Liver (tissue), 3 donors: Measurements from ENCODE around the gene WNT16.
"Not testable (repeated sequence)": the region's sequence is repeated elsewhere in the genome, so short reads cannot be mapped to it uniquely, and the experiment has no call there.

Source experiments
- CTCF ChIP-seq: fragments of 150-350 bp; IDR thresholded peaks from 2 replicates; pipeline ENCODE4 v1.5.1; 2017; ENCODE audit warnings: improper control_type of control experiment, low read depth, low read length; ENCODE audit not compliant: missing input control
- GABPA ChIP-seq, 2 donors: IDR thresholded peaks in 1 of 2; conservative IDR thresholded peaks in 1 of 2; 2 replicates each; pipeline ENCODE4 v1.6.1; 2016; ENCODE audit warnings: antibody characterized with exemption in 2 of 2, mild to moderate bottlenecking in 1 of 2, moderate library complexity in 1 of 2
- HNF4A ChIP-seq, 2 donors: conservative IDR thresholded peaks; 2 replicates each; pipeline ENCODE4 v1.6.1; 2016; ENCODE audit warnings: antibody characterized with exemption in 2 of 2, mild to moderate bottlenecking in 2 of 2
- HNF4G ChIP-seq: IDR thresholded peaks from 2 replicates; pipeline ENCODE4 v1.6.1; 2016; ENCODE audit warnings: antibody characterized with exemption
- JUND ChIP-seq, 2 donors: IDR thresholded peaks; 2 replicates each; pipeline ENCODE4 v1.6.1; 2016; ENCODE audit warnings: antibody characterized with exemption in 2 of 2
- MAX ChIP-seq: IDR thresholded peaks from 2 replicates; pipeline ENCODE4 v1.6.1; 2016; ENCODE audit warnings: antibody characterized with exemption
- RXRA ChIP-seq, 2 donors: IDR thresholded peaks; 2 replicates each; pipeline ENCODE4 v1.6.1; 2017 to 2018; ENCODE audit warnings: antibody characterized with exemption in 2 of 2, mild to moderate bottlenecking in 1 of 2
- SP1 ChIP-seq: IDR thresholded peaks from 2 replicates; pipeline ENCODE4 v1.6.1; 2018; ENCODE audit warnings: antibody characterized with exemption, mild to moderate bottlenecking
- YY1 ChIP-seq: IDR thresholded peaks from 2 replicates; pipeline ENCODE4 v1.6.1; 2016; ENCODE audit warnings: antibody characterized with exemption, mild to moderate bottlenecking
- ZBTB33 ChIP-seq: IDR thresholded peaks from 2 replicates; pipeline ENCODE4 v1.6.1; 2016; ENCODE audit warnings: antibody characterized with exemption
- TF ChIP-seq, protein P1 (sequence below): IDR thresholded peaks from 2 replicates; pipeline ENCODE4 v1.6.1; 2016; ENCODE audit warnings: antibody characterized with exemption, mild to moderate bottlenecking
- TF ChIP-seq, protein P2 (sequence below): IDR thresholded peaks from 2 replicates; pipeline ENCODE4 v1.6.1; 2016; ENCODE audit warnings: antibody characterized with exemption
- donor health status: healthy.
- donor health status: healthy.

DNA sequence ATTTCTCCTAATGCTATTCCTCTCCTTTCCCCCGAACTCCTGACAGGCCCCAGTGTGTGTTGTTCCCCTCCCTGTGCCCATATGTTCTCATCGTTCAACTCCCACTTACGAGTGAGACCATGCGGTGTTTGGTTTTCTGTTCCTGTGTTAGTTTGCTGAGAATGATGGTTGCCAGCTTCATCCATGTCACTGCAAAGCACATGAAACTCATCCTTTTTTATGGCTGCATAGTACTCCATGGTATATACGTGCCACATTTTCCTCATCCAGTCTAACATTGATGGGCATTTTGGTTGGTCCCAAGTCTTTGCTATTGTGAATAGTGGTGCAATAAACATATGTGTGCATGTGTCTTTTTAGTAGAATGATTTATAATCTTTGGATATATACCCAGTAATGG, 38.9 kb upstream of the WNT16 start:
- not testable (repeated sequence) for TF ChIP-seq CTCF; RXRA (IDR thresholded peaks at IDR 0.05); YY1; GABPA (IDR thresholded peaks at IDR 0.05 in 1 of 2, conservative IDR thresholded peaks at IDR 0.05 in 1 of 2); HNF4A (conservative IDR thresholded peaks at IDR 0.05); JUND (IDR thresholded peaks at IDR 0.05); SP1; HNF4G; MAX; ZBTB33
- TF ChIP-seq, protein P1, sequence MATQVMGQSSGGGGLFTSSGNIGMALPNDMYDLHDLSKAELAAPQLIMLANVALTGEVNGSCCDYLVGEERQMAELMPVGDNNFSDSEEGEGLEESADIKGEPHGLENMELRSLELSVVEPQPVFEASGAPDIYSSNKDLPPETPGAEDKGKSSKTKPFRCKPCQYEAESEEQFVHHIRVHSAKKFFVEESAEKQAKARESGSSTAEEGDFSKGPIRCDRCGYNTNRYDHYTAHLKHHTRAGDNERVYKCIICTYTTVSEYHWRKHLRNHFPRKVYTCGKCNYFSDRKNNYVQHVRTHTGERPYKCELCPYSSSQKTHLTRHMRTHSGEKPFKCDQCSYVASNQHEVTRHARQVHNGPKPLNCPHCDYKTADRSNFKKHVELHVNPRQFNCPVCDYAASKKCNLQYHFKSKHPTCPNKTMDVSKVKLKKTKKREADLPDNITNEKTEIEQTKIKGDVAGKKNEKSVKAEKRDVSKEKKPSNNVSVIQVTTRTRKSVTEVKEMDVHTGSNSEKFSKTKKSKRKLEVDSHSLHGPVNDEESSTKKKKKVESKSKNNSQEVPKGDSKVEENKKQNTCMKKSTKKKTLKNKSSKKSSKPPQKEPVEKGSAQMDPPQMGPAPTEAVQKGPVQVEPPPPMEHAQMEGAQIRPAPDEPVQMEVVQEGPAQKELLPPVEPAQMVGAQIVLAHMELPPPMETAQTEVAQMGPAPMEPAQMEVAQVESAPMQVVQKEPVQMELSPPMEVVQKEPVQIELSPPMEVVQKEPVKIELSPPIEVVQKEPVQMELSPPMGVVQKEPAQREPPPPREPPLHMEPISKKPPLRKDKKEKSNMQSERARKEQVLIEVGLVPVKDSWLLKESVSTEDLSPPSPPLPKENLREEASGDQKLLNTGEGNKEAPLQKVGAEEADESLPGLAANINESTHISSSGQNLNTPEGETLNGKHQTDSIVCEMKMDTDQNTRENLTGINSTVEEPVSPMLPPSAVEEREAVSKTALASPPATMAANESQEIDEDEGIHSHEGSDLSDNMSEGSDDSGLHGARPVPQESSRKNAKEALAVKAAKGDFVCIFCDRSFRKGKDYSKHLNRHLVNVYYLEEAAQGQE, result not testable (repeated sequence)
- TF ChIP-seq, protein P2, sequence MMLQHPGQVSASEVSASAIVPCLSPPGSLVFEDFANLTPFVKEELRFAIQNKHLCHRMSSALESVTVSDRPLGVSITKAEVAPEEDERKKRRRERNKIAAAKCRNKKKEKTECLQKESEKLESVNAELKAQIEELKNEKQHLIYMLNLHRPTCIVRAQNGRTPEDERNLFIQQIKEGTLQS, result not testable (repeated sequence)
